ENCODE results near the gene MT1A.

Gene MT1A

GRCh38 chr16:56682703-56683397, 44.4 kb downstream of the MT1A start:
- DNase-seq: no peak

DNA sequence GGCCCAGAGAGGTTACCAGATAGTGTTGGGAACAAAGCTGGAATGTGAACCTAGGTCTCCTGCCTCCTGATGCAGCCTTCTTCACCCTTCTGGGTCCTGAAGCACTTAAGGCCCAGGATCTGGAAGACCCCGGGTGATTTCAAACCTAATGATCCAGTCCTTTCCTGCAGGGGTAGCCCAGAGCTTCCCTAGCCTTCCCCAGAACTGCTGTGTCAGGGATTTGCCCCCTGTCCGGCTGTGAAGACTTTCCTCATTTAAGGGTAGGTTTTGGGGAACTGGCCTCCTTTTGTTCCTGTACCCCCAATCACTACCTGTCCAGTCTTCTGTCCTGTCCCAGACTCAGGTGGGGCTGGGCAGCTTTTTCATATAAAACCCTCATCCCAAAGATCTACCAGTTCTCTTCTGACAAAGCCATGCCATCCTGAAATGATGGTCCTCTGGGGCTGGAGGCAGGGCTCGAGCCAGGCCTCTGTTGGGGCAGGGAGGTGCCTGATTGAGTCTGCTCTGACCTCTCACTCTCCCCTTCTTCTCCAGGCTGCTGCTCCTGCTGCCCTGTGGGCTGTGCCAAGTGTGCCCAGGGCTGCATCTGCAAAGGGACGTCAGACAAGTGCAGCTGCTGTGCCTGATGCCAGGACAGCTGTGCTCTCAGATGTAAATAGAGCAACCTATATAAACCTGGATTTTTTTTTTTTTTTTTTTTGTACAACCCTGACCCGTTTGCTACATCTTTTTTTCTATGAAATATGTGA, 45.1 kb downstream of the MT1A start:
- DNase-seq: no peak

- DNase-seq: no peak
These were observed 45.9 kb downstream of the MT1A start for GRCh38 chr16:56684256-56684925.

- no peak for DNase-seq
These were observed 46.6 kb downstream of the MT1A start for GRCh38 chr16:56684926-56685590.

DNA sequence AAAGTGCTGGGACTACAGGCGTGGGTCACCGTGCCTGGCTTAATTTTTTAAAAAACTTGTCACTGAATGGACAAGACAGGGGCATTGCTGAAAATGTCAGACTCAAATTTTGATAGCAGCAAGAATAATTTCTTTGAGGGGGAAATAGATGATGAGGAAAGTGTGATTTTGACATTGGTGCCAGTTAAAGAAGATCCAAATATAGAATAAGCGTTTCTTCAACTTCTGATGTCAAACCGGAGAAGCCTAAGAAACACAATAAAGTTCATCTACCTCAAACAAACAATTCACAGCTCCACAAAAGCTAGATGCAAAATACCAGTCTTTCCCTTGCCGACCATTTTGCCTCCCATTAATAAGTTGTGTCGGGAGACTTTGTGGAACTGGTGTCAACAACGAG, 48.3 kb downstream of the MT1A start:
- no peak for DNase-seq

GRCh38 chr16:56688762-56689161, 50.3 kb downstream of the MT1A start:
- no peak for DNase-seq

DNA sequence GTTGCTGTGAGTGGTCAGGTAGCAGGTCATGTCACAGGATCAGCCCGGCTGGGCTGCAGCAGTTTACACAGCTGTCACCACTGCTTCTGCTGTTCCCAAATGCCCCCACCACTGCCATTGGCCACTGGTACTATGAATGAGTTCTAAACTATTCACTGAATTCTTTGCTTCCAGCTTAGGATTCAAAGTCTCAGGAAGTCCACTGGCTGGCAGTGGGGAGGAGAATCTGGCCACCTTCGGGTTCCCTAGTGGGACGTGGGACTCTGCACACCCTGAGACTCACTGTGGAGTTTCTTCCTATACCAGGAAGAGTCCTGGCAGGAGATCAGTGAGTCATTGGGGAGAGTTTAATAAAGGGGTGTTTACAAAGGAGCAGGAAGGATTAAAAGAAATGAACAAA, 50.7 kb downstream of the MT1A start:
- no peak for DNase-seq

Measured in NCI-H345 (cell line).